H1 (cell line): ENCODE measurements around the gene QRSL1.

Source experiments
- CHD2 ChIP-seq: IDR thresholded peaks from 2 replicates; pipeline ENCODE4 v1.6.1; 2012; ENCODE audit warnings: low read length, improper control_type of control experiment
- POLR2A ChIP-seq, 2 experiments: IDR thresholded peaks; 1 replicate in 1 of 2; 2 replicates in 1 of 2; pipeline ENCODE4 v1.6.1; 2011; ENCODE audit warnings: low read depth in 2 of 2, low read length in 2 of 2, mild to moderate bottlenecking in 2 of 2; ENCODE audit errors: control extremely low read depth in 1 of 2
- POLR2AphosphoS5 ChIP-seq: IDR thresholded peaks from 2 replicates; pipeline ENCODE4 v1.6.1; 2011; ENCODE audit warnings: low read depth, low read length
- RAD21 ChIP-seq, 2 experiments: IDR thresholded peaks in 1 of 2; conservative IDR thresholded peaks in 1 of 2; 2 replicates each; pipeline ENCODE4 v1.6.1; 2011; ENCODE audit warnings: low read depth in 2 of 2, low read length in 2 of 2, improper control_type of control experiment in 1 of 2, inconsistent platforms in 1 of 2, mild to moderate bottlenecking in 1 of 2, moderate library complexity in 1 of 2
- TF ChIP-seq, protein P1 (sequence below), 3 experiments: IDR thresholded peaks; 1 replicate in 2 of 3; 2 replicates in 1 of 3; pipeline versions ENCODE4 v1.5.1 to v1.6.1; 2011; ENCODE audit warnings: low read length in 3 of 3, mild to moderate bottlenecking in 3 of 3, inconsistent platforms in 2 of 3, low read depth in 1 of 3, moderate library complexity in 1 of 3; ENCODE audit not compliant: insufficient read depth in 1 of 3; ENCODE audit errors: control extremely low read depth in 1 of 3
- TF ChIP-seq, protein P2 (sequence below): fragments of 300-600 bp; sonication (generic); IDR thresholded peaks from 2 replicates; pipeline ENCODE4 v1.7.1; 2012; ENCODE audit warnings: low read length, moderate library complexity, mild to moderate bottlenecking, inconsistent platforms; ENCODE audit not compliant: insufficient replicate concordance

DNA sequence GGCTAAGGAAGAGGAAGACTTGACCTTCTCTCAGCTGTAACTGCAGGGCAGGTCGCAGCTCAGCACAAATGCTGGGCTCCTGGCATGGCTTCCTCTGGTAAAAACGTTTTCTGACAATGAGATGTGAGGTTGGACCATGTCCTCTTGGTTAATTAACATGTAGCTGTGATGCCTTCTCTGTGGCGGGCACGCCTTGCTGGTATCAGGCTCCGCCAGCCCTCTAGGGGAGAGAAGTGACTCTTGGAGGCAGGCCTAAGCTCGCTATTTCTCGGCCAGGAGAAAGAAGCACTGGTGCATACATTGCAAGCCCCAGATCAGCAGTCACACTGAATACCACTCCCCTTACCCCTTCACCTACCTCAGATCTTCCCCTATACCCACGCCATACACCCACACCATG, 65.0 kb downstream of the QRSL1 start:
- TF ChIP-seq, protein P1, sequence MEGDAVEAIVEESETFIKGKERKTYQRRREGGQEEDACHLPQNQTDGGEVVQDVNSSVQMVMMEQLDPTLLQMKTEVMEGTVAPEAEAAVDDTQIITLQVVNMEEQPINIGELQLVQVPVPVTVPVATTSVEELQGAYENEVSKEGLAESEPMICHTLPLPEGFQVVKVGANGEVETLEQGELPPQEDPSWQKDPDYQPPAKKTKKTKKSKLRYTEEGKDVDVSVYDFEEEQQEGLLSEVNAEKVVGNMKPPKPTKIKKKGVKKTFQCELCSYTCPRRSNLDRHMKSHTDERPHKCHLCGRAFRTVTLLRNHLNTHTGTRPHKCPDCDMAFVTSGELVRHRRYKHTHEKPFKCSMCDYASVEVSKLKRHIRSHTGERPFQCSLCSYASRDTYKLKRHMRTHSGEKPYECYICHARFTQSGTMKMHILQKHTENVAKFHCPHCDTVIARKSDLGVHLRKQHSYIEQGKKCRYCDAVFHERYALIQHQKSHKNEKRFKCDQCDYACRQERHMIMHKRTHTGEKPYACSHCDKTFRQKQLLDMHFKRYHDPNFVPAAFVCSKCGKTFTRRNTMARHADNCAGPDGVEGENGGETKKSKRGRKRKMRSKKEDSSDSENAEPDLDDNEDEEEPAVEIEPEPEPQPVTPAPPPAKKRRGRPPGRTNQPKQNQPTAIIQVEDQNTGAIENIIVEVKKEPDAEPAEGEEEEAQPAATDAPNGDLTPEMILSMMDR (IDR thresholded peaks at IDR 0.05; ENCODE audit: control extremely low read depth in 1 of 3, insufficient read depth in 1 of 3, low read depth in 1 of 3, low read length in 3 of 3): no peak
- TF ChIP-seq RAD21 (IDR thresholded peaks at IDR 0.05 in 1 of 2, conservative IDR thresholded peaks at IDR 0.05 in 1 of 2; ENCODE audit: low read depth in 2 of 2, low read length in 2 of 2): no peak
- TF ChIP-seq CHD2: no peak
- TF ChIP-seq, protein P2, sequence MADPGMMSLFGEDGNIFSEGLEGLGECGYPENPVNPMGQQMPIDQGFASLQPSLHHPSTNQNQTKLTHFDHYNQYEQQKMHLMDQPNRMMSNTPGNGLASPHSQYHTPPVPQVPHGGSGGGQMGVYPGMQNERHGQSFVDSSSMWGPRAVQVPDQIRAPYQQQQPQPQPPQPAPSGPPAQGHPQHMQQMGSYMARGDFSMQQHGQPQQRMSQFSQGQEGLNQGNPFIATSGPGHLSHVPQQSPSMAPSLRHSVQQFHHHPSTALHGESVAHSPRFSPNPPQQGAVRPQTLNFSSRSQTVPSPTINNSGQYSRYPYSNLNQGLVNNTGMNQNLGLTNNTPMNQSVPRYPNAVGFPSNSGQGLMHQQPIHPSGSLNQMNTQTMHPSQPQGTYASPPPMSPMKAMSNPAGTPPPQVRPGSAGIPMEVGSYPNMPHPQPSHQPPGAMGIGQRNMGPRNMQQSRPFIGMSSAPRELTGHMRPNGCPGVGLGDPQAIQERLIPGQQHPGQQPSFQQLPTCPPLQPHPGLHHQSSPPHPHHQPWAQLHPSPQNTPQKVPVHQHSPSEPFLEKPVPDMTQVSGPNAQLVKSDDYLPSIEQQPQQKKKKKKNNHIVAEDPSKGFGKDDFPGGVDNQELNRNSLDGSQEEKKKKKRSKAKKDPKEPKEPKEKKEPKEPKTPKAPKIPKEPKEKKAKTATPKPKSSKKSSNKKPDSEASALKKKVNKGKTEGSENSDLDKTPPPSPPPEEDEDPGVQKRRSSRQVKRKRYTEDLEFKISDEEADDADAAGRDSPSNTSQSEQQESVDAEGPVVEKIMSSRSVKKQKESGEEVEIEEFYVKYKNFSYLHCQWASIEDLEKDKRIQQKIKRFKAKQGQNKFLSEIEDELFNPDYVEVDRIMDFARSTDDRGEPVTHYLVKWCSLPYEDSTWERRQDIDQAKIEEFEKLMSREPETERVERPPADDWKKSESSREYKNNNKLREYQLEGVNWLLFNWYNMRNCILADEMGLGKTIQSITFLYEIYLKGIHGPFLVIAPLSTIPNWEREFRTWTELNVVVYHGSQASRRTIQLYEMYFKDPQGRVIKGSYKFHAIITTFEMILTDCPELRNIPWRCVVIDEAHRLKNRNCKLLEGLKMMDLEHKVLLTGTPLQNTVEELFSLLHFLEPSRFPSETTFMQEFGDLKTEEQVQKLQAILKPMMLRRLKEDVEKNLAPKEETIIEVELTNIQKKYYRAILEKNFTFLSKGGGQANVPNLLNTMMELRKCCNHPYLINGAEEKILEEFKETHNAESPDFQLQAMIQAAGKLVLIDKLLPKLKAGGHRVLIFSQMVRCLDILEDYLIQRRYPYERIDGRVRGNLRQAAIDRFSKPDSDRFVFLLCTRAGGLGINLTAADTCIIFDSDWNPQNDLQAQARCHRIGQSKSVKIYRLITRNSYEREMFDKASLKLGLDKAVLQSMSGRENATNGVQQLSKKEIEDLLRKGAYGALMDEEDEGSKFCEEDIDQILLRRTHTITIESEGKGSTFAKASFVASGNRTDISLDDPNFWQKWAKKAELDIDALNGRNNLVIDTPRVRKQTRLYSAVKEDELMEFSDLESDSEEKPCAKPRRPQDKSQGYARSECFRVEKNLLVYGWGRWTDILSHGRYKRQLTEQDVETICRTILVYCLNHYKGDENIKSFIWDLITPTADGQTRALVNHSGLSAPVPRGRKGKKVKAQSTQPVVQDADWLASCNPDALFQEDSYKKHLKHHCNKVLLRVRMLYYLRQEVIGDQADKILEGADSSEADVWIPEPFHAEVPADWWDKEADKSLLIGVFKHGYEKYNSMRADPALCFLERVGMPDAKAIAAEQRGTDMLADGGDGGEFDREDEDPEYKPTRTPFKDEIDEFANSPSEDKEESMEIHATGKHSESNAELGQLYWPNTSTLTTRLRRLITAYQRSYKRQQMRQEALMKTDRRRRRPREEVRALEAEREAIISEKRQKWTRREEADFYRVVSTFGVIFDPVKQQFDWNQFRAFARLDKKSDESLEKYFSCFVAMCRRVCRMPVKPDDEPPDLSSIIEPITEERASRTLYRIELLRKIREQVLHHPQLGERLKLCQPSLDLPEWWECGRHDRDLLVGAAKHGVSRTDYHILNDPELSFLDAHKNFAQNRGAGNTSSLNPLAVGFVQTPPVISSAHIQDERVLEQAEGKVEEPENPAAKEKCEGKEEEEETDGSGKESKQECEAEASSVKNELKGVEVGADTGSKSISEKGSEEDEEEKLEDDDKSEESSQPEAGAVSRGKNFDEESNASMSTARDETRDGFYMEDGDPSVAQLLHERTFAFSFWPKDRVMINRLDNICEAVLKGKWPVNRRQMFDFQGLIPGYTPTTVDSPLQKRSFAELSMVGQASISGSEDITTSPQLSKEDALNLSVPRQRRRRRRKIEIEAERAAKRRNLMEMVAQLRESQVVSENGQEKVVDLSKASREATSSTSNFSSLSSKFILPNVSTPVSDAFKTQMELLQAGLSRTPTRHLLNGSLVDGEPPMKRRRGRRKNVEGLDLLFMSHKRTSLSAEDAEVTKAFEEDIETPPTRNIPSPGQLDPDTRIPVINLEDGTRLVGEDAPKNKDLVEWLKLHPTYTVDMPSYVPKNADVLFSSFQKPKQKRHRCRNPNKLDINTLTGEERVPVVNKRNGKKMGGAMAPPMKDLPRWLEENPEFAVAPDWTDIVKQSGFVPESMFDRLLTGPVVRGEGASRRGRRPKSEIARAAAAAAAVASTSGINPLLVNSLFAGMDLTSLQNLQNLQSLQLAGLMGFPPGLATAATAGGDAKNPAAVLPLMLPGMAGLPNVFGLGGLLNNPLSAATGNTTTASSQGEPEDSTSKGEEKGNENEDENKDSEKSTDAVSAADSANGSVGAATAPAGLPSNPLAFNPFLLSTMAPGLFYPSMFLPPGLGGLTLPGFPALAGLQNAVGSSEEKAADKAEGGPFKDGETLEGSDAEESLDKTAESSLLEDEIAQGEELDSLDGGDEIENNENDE: no peak
- no peak for TF ChIP-seq POLR2A (IDR thresholded peaks at IDR 0.05; ENCODE audit: control extremely low read depth in 1 of 2, low read depth in 2 of 2, low read length in 2 of 2)
- TF ChIP-seq POLR2AphosphoS5: no peak
